Activated naive CD4-positive, alpha-beta T cell treated with anti-CD3 and anti-CD28 coated beads, Interleukin-2, amount 50 U/mL, for 24 hours (primary cell): ENCODE measurements around the gene EPSTI1.
"Not testable (repeated sequence)": the region's sequence is repeated elsewhere in the genome, so short reads cannot be mapped to it uniquely, and the experiment has no call there.

ENCODE experiments used
- H3K27ac Mint-ChIP-seq: one replicate; pipeline ENCODE4 v1.8.0; 2021; ENCODE audit warnings: mild to moderate bottlenecking, mixed read lengths
- H3K27me3 Mint-ChIP-seq: one replicate; pipeline ENCODE4 v1.8.0; 2021; ENCODE audit warnings: mixed read lengths
- H3K36me3 Mint-ChIP-seq: one replicate; pipeline ENCODE4 v1.8.0; 2021; ENCODE audit warnings: mixed read lengths
- H3K4me1 Mint-ChIP-seq: one replicate; pipeline ENCODE4 v1.8.0; 2021; ENCODE audit warnings: mixed read lengths
- H3K4me3 Mint-ChIP-seq: one replicate; pipeline ENCODE4 v1.8.0; 2021; ENCODE audit warnings: mild to moderate bottlenecking, mixed read lengths
- H3K9me3 Mint-ChIP-seq: one replicate; pipeline ENCODE4 v1.8.0; 2021; ENCODE audit warnings: mixed read lengths

The EPSTI1 gene, protein sequence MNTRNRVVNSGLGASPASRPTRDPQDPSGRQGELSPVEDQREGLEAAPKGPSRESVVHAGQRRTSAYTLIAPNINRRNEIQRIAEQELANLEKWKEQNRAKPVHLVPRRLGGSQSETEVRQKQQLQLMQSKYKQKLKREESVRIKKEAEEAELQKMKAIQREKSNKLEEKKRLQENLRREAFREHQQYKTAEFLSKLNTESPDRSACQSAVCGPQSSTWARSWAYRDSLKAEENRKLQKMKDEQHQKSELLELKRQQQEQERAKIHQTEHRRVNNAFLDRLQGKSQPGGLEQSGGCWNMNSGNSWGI

DNA sequence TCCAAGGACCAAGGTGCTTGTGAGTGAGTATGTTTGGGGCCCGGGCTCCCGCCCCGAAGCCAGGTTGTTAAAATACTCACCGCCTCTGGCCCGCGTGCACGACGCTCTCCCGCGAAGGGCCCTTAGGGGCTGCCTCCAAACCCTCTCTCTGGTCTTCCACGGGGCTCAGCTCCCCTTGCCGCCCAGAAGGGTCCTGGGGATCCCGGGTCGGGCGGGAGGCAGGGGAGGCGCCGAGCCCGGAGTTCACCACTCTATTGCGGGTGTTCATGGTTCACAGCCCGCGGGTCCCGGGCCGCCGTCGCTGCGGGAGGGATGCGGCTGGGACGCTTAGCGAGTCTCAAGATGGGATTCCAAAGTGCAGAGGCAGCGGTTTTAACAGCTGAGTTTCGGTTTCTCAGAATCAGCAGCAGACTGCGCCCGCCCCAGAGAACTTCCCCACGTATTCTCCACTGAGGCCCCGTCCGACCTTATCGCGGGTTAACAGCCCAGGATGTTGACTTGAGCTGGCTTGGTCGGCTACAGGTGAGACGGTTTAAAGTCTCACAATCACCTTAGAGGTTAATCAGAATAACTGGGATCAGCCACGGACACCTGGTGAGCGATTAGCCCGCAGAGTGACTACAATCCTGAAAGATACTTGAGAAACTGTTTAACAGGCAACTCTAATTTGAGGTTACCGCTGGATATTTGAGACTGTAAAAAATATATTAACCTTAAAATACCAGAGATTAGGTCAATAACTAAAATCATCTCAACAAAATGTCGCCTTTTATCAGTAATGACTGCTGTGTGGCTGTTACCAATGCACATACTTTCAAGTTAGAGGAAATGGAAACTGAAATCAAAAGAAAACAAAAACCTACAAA is at the start of gene EPSTI1:
TSS of gene EPSTI1 (minus strand) at position 344 of the 866 bp plus-strand sequence. CDS start at position 268, 76 bp downstream.
- Mint-ChIP-seq H3K36me3 (peaks cover 2% of the 10 kb centered on the region), H3K27me3 (no peaks in the 10 kb centered on the region), H3K4me3 (peak within 1 kb of the TSS; percentile 93), H3K9me3 (no peaks in the 10 kb centered on the region), H3K27ac (peak within 1 kb of the TSS; percentile 99), H3K4me1 (peaks cover 70% of the 10 kb centered on the region)

GRCh38 chr13:43041369-43041921 is 49.4 kb upstream of the EPSTI1 start:
- H3K4me1 Mint-ChIP-seq: peaks cover 48% of the 10 kb centered on the region
- H3K4me3 Mint-ChIP-seq: no peak overlapping the region
- no peaks in the 10 kb centered on the region for H3K9me3 Mint-ChIP-seq

GRCh38 chr13:43040581-43041368 is 48.7 kb upstream of the EPSTI1 start:
- H3K36me3 Mint-ChIP-seq: peaks cover 12% of the 10 kb centered on the region
- not testable (repeated sequence) for H3K4me3 Mint-ChIP-seq, H3K27ac Mint-ChIP-seq, H3K9me3 Mint-ChIP-seq, H3K27me3 Mint-ChIP-seq
- peaks cover 42% of the 10 kb centered on the region for H3K4me1 Mint-ChIP-seq

More at GRCh38 chr13:43041369-43041921, 49.4 kb upstream of the EPSTI1 start:
- no peak overlapping the region for H3K27ac Mint-ChIP-seq
- peaks cover 12% of the 10 kb centered on the region for H3K36me3 Mint-ChIP-seq
- H3K27me3 Mint-ChIP-seq: no peaks in the 10 kb centered on the region

- Mint-ChIP-seq H3K4me1 (peaks cover 38% of the 10 kb centered on the region), H3K27ac (no peak overlapping the region), H3K4me3 (no peak overlapping the region), H3K9me3 (no peaks in the 10 kb centered on the region), H3K27me3 (no peaks in the 10 kb centered on the region), H3K36me3 (peaks cover 15% of the 10 kb centered on the region)
These were observed 47.9 kb upstream of the EPSTI1 start for GRCh38 chr13:43039966-43040365.

DNA sequence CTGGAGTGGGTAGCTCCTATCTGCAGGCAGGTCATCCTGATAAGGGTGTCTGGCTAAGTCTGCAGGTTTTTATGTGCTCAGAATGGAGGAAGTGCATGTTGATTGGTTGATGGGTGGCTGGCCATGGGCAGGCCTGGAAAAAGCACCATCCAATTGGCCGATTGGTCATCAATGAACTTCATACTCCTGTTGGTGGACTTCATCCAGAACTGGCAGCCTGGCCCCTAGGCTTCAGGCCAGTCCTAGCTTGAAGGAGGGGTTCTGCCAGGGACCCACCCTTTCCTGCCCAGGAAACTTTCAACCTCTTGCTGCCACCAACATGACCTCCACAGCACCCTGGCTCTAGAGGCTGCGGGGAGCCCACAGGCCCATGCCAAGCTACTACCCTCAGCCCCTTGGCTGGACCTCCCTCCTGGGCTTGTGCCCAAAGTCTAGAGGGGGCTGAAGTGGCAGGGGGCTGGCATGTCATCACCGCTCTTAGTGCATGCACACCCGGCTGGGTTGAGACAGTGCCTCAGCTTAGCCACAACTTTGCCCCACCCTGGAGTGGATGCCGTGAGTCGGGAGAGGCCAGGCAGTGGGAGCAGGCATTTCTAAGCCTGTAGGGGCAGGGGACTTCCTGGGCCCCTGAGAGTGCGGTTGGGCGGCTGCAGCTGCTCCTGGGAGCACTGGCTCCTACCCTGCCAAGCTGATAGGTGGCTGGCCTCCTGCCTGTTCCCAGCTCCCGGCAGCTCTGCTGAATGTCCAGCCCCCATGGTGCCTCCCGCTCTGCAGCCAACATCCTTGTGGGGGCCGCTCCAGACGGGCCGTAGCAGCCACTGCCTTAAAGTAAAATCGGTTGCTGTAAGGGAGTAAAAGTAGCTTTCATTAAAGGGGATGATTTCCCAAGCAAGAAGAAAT is 44.6 kb upstream of the EPSTI1 start:
- Mint-ChIP-seq H3K9me3 (no peaks in the 10 kb centered on the region), H3K27me3 (no peaks in the 10 kb centered on the region), H3K4me3 (no peak overlapping the region), H3K36me3 (peaks cover 26% of the 10 kb centered on the region), H3K4me1 (peaks cover 16% of the 10 kb centered on the region), H3K27ac (no peak overlapping the region)

GRCh38 chr13:43033038-43033437 is 41.0 kb upstream of the EPSTI1 start:
- H3K36me3 Mint-ChIP-seq: peaks cover 27% of the 10 kb centered on the region
- H3K27ac Mint-ChIP-seq: no peak overlapping the region
- no peaks in the 10 kb centered on the region for H3K9me3 Mint-ChIP-seq

GRCh38 chr13:43031881-43032280 is 39.8 kb upstream of the EPSTI1 start:
- H3K4me1 Mint-ChIP-seq: peaks cover 40% of the 10 kb centered on the region
- no peak overlapping the region for H3K4me3 Mint-ChIP-seq
- H3K27me3 Mint-ChIP-seq: no peaks in the 10 kb centered on the region
- H3K36me3 Mint-ChIP-seq: peaks cover 24% of the 10 kb centered on the region
- H3K9me3 Mint-ChIP-seq: no peaks in the 10 kb centered on the region
- H3K27ac Mint-ChIP-seq: no peak overlapping the region

More at GRCh38 chr13:43033038-43033437, 41.0 kb upstream of the EPSTI1 start:
- no peak overlapping the region for H3K4me3 Mint-ChIP-seq
- H3K27me3 Mint-ChIP-seq: no peaks in the 10 kb centered on the region
- H3K4me1 Mint-ChIP-seq: peaks cover 35% of the 10 kb centered on the region

GRCh38 chr13:43030548-43030947 is 38.5 kb upstream of the EPSTI1 start:
- peaks cover 24% of the 10 kb centered on the region for H3K36me3 Mint-ChIP-seq
- no peak overlapping the region for H3K27ac Mint-ChIP-seq
- H3K27me3 Mint-ChIP-seq: no peaks in the 10 kb centered on the region
- H3K4me1 Mint-ChIP-seq: peaks cover 40% of the 10 kb centered on the region
- H3K9me3 Mint-ChIP-seq: no peaks in the 10 kb centered on the region
- H3K4me3 Mint-ChIP-seq: no peak overlapping the region

DNA sequence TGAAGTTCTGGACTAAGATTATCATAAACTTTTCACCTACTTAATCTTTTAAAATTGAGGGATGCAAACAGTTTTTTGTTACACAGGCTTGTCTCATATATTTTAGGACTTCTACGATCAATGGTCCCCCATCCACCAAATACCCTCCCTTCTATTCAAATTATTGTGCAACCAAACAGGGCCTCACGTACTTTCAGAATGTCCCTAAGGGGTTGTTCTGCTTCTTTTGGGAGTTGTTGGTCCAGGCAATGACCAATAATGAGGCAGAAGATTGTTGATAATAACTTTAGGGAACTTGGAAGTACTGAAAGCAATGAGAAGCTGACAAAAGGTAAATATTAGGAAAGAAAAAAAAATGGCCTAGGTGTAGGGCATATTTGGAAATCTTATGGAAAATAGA is 34.2 kb upstream of the EPSTI1 start:
- no peak overlapping the region for H3K27ac Mint-ChIP-seq
- H3K4me3 Mint-ChIP-seq: no peak overlapping the region
- H3K9me3 Mint-ChIP-seq: no peaks in the 10 kb centered on the region
- peaks cover 47% of the 10 kb centered on the region for H3K4me1 Mint-ChIP-seq
- no peaks in the 10 kb centered on the region for H3K27me3 Mint-ChIP-seq
- peaks cover 5% of the 10 kb centered on the region for H3K36me3 Mint-ChIP-seq

GRCh38 chr13:43023289-43023963 is 31.4 kb upstream of the EPSTI1 start, which contains the start of gene DNAJC15:
DNAJC15 (plus strand) TSS chr13:43023586; CDS start chr13:43023627, 41 bp downstream.
- Mint-ChIP-seq H3K27ac (peak within 1 kb of the TSS; percentile 89), H3K4me3 (peak within 1 kb of the TSS; percentile 95), H3K9me3 (no peaks in the 10 kb centered on the region), H3K36me3 (peaks cover 4% of the 10 kb centered on the region), H3K27me3 (no peaks in the 10 kb centered on the region), H3K4me1 (peaks cover 26% of the 10 kb centered on the region)

DNA sequence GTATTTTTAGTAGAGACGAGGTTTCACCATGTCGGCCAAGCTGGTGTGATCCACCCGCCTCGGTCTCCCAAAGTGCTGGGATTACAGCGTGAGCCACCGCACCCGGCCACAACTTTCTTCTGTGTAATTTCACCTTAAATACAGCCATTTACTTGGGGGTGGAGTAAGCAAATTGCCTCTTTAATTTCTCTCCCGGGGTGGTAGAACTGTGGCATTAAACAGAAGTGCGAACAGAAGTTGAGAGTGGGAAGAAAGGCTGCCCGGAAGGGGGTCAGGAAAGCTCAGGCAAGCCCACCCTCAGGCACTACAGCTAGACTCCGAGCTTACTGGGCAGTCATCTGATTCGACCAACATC is 30.9 kb upstream of the EPSTI1 start:
- Mint-ChIP-seq H3K27me3 (no peaks in the 10 kb centered on the region), H3K36me3 (no peaks in the 10 kb centered on the region), H3K27ac (peak overlapping the region; percentile 46), H3K9me3 (no peaks in the 10 kb centered on the region), H3K4me1 (peaks cover 22% of the 10 kb centered on the region), H3K4me3 (peak overlapping the region; percentile 95)

GRCh38 chr13:43021926-43022670 is 30.1 kb upstream of the EPSTI1 start:
- Mint-ChIP-seq H3K36me3 (no peaks in the 10 kb centered on the region), H3K27ac (no peak overlapping the region), H3K9me3 (no peaks in the 10 kb centered on the region), H3K4me1 (peaks cover 18% of the 10 kb centered on the region), H3K27me3 (no peaks in the 10 kb centered on the region), H3K4me3 (no peak overlapping the region)

DNA sequence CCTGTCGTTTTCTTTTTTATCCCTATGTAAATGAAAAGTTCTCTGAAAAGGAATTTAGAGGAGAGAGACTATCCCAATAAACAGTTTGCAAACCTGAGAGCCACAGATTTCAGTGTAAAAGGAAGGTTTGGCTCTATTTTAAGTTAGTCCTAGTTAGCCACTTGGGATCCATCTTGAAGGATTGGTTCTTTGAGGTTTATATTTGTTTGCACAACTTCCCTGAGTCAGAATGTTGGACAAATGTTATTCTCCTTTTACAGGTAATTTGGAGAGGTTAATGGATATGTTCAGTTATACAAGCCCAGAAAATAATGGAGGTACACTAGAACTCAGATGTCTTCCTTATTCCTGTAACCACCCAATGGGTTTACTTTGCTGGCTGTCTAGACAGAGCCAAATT is 28.8 kb upstream of the EPSTI1 start:
- Mint-ChIP-seq H3K36me3 (no peaks in the 10 kb centered on the region), H3K4me1 (peaks cover 17% of the 10 kb centered on the region), H3K27me3 (no peaks in the 10 kb centered on the region), H3K4me3 (no peak overlapping the region), H3K9me3 (no peaks in the 10 kb centered on the region), H3K27ac (no peak overlapping the region)
